Stimulated activated CD8-positive, alpha-beta memory T cell treated with anti-CD3 and anti-CD28 coated beads, Interleukin-4, amount 100 ng/mL, for 4 hours (primary cell): ENCODE data around the gene NBPF3.

ENCODE experiments used
- DNase-seq, 2 donors: peaks; one replicate each; pipeline ENCODE4 v3.0.0-alpha.2; 2020; ENCODE audit warnings: low read depth in 2 of 2, low spot score in 1 of 2

NBPF3 gene

GRCh38 chr1:21494196-21494595, 54.3 kb downstream of the NBPF3 start:
- no peak for DNase-seq

- DNase-seq = no peak
These were observed 55.4 kb downstream of the NBPF3 start for GRCh38 chr1:21495225-21495820.

GRCh38 chr1:21496063-21496462, 56.1 kb downstream of the NBPF3 start:
- no peak for DNase-seq

GRCh38 chr1:21496886-21497285, 56.9 kb downstream of the NBPF3 start:
- DNase-seq = no peak

- DNase-seq = no peak
These were observed 57.6 kb downstream of the NBPF3 start for GRCh38 chr1:21497466-21498061.

- no peak for DNase-seq
These were observed 59.5 kb downstream of the NBPF3 start for GRCh38 chr1:21499283-21499950.

- DNase-seq = no peak
These were observed 63.9 kb downstream of the NBPF3 start for GRCh38 chr1:21503706-21504377.

- DNase-seq = no peak
These were observed 66.9 kb downstream of the NBPF3 start for GRCh38 chr1:21506804-21507203.

GRCh38 chr1:21507511-21508270, 67.8 kb downstream of the NBPF3 start:
- DNase-seq = no peak

GRCh38 chr1:21508580-21509350, 68.8 kb downstream of the NBPF3 start:
- DNase-seq = peak; percentile 8 to 36

- DNase-seq = no peak
These were observed 69.6 kb downstream of the NBPF3 start, which contains the start of gene ALPL for GRCh38 chr1:21509351-21510112. TSS of gene ALPL (plus strand) at chr1:21509423. CDS start at chr1:21554082, 44,659 bp downstream.

- no peak for DNase-seq
These were observed 70.2 kb downstream of the NBPF3 start for GRCh38 chr1:21510113-21510493.

GRCh38 chr1:21510885-21511578, 71.1 kb downstream of the NBPF3 start:
- no peak for DNase-seq

GRCh38 chr1:21511579-21512522, 71.9 kb downstream of the NBPF3 start:
- DNase-seq = no peak

- DNase-seq = no peak
These were observed 74.3 kb downstream of the NBPF3 start for GRCh38 chr1:21514245-21514644.

GRCh38 chr1:21517161-21517589, 77.2 kb downstream of the NBPF3 start:
- no peak for DNase-seq

- no peak for DNase-seq
These were observed 77.9 kb downstream of the NBPF3 start for GRCh38 chr1:21517660-21518480.
